Brain microvascular endothelial cell (primary cell): ENCODE data around the gene IGFBPL1.

ENCODE experiments used
- DNase-seq: peaks from one replicate; pipeline ENCODE4 v3.0.0-alpha.2; 2020
- H3K27ac ChIP-seq: fragments of 250-450 bp; sonication (Bioruptor Pico); 2 replicates; pipeline ENCODE4 v1.5.1; 2020; ENCODE audit warnings: mild to moderate bottlenecking, moderate library complexity
- H3K27me3 ChIP-seq: fragments of 250-450 bp; sonication (Bioruptor Pico); replicated peaks from 2 replicates; pipeline ENCODE4 v1.5.1; 2020; ENCODE audit warnings: mild to moderate bottlenecking
- H3K36me3 ChIP-seq: fragments of 250-450 bp; sonication (Bioruptor Pico); replicated peaks from 2 replicates; pipeline ENCODE4 v1.5.1; 2020; ENCODE audit warnings: mild to moderate bottlenecking
- H3K4me3 ChIP-seq: 2 replicates; pipeline ENCODE4 v1.5.1; 2011; ENCODE audit warnings: low read depth, mild to moderate bottlenecking, control low read depth, low read length, moderate library complexity
- CTCF ChIP-seq: IDR thresholded peaks from 2 replicates; pipeline ENCODE4 v1.5.1; 2011; ENCODE audit warnings: low read depth, mild to moderate bottlenecking, moderate library complexity, low read length, control low read depth, inconsistent platforms; ENCODE audit errors: missing control alignments
- in situ Hi-C: cut with HindIII; loops from 2 replicates; pipeline ENCODE4 v1.10.0; 2017; ENCODE audit warnings: low sequenced_read_pairs, low pct_ligation_motif_present

The IGFBPL1 gene

GRCh38 chr9:38417003-38417945 lies 7.0 kb downstream of the IGFBPL1 start:
- DNase-seq, result no peak
- no peaks in the 10 kb centered on the region for H3K36me3 ChIP-seq
- H3K27ac ChIP-seq, result no peak overlapping the region
- no peak overlapping the region for H3K4me3 ChIP-seq
- peak; percentile 74 for TF ChIP-seq CTCF
- peaks cover 44% of the 10 kb centered on the region for H3K27me3 ChIP-seq
- in situ Hi-C loops, result no loop called here

- no peak for TF ChIP-seq CTCF
- in situ Hi-C loops, result no loop called here
- H3K27me3 ChIP-seq, result peaks cover 39% of the 10 kb centered on the region
- no peak for DNase-seq
- no peaks in the 10 kb centered on the region for H3K36me3 ChIP-seq
- H3K27ac ChIP-seq, result no peak overlapping the region
- no peak overlapping the region for H3K4me3 ChIP-seq
Observed at GRCh38 chr9:38416461-38416860, 7.8 kb downstream of the IGFBPL1 start.

GRCh38 chr9:38415856-38416255 lies 8.4 kb downstream of the IGFBPL1 start:
- H3K4me3 ChIP-seq, result no peak overlapping the region
- TF ChIP-seq CTCF, result no peak
- H3K36me3 ChIP-seq, result no peaks in the 10 kb centered on the region
- H3K27me3 ChIP-seq, result peaks cover 39% of the 10 kb centered on the region
- no peak overlapping the region for H3K27ac ChIP-seq
- in situ Hi-C loops, result no loop called here
- no peak for DNase-seq

GRCh38 chr9:38414040-38414723 lies 10.1 kb downstream of the IGFBPL1 start:
- in situ Hi-C loops, result no loop called here
- H3K4me3 ChIP-seq, result no peak overlapping the region
- H3K36me3 ChIP-seq, result no peaks in the 10 kb centered on the region

GRCh38 chr9:38413283-38413682 lies 11.0 kb downstream of the IGFBPL1 start:
- H3K36me3 ChIP-seq, result no peaks in the 10 kb centered on the region
- peaks cover 42% of the 10 kb centered on the region for H3K27me3 ChIP-seq
- no peak for TF ChIP-seq CTCF
- in situ Hi-C loops, result no loop called here
- no peak overlapping the region for H3K4me3 ChIP-seq
- no peak overlapping the region for H3K27ac ChIP-seq
- no peak for DNase-seq

More at GRCh38 chr9:38414040-38414723, 10.1 kb downstream of the IGFBPL1 start:
- Histone ChIP-seq H3K27me3 (peaks cover 39% of the 10 kb centered on the region), H3K27ac (no peak overlapping the region)
- TF ChIP-seq CTCF, result no peak
- DNase-seq, result no peak
